Transverse colon (tissue), 1 donor: ENCODE measurements around the gene SMC3.
"Not testable (repeated sequence)": the region's sequence is repeated elsewhere in the genome, so short reads cannot be mapped to it uniquely, and the experiment has no call there.

Source experiments
- EP300 ChIP-seq: sonication (generic); formaldehyde crosslinking; IDR thresholded peaks from one replicate; pipeline ENCODE4 v1.6.1; 2017; ENCODE audit warnings: antibody characterized with exemption, low read depth
- POLR2A ChIP-seq: fragments of 450-650 bp; IDR thresholded peaks from one replicate; pipeline ENCODE4 v1.6.1; 2016; ENCODE audit warnings: antibody characterized with exemption, mild to moderate bottlenecking, moderate library complexity

DNA sequence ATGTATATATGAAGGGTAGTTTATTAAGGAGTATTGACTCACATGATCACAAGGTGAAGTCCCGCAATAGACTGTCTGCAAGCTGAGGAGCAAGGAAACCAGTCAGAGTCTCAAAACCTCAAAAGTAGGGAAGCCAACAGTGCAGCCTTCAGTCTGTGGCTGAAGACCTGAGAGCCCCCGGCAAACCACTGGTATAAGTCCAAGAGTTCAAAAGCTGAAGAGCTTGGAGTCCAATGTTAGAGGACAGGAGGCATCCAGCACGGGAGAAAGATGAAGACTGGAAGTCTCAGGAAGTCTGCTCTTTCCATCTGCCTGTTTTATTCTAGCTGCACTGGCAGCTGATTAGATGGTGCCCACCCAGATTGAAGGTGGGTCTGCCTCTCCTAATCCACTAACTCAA lies 43.3 kb downstream of the SMC3 start:
- TF ChIP-seq EP300, POLR2A: not testable (repeated sequence)
